GM10248 (cell line): ENCODE results near the gene DCTN2.

Source experiments
- CTCF ChIA-PET: fragments of 300-600 bp; sonication (Branson Sonifier 250); formaldehyde crosslinking; extraction: SDS; loops from one replicate; lab custom pipeline; 2021; ENCODE audit warnings: antibody characterized with exemption; lab: Yijun Ruan, JAX
- POLR2A ChIA-PET: fragments of 350-650 bp; sonication (Branson Sonifier 250); formaldehyde crosslinking; extraction: SDS; loops from one replicate; lab custom pipeline; 2020; ENCODE audit warnings: antibody characterized with exemption; lab: Yijun Ruan, JAX
- DNase-seq: peaks from one replicate; pipeline ENCODE4 v3.0.0; 2012; ENCODE audit errors: extremely low spot score
- TF ChIP-seq, protein P1 (sequence below): IDR thresholded peaks from 2 replicates; pipeline ENCODE4 v1.5.1; 2012; ENCODE audit warnings: mild to moderate bottlenecking, low read depth; ENCODE audit errors: extremely low read depth, missing control alignments, control extremely low read depth

Gene DCTN2

GRCh38 chr12:57560516-57560915 lies 13.5 kb upstream of the DCTN2 start:
- POLR2A ChIA-PET = no interaction called here
- no peak for DNase-seq
- CTCF ChIA-PET = interaction anchor here (0.9 to 2.3 kb wide), 3 partner anchors 23 to 60 kb away, joined by 3 to 9 read pairs (median 4); no protein-coding TSS in a partner anchor
- TF ChIP-seq, protein P1, sequence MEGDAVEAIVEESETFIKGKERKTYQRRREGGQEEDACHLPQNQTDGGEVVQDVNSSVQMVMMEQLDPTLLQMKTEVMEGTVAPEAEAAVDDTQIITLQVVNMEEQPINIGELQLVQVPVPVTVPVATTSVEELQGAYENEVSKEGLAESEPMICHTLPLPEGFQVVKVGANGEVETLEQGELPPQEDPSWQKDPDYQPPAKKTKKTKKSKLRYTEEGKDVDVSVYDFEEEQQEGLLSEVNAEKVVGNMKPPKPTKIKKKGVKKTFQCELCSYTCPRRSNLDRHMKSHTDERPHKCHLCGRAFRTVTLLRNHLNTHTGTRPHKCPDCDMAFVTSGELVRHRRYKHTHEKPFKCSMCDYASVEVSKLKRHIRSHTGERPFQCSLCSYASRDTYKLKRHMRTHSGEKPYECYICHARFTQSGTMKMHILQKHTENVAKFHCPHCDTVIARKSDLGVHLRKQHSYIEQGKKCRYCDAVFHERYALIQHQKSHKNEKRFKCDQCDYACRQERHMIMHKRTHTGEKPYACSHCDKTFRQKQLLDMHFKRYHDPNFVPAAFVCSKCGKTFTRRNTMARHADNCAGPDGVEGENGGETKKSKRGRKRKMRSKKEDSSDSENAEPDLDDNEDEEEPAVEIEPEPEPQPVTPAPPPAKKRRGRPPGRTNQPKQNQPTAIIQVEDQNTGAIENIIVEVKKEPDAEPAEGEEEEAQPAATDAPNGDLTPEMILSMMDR = no peak

- ChIA-PET POLR2A (no interaction called here), CTCF (interaction anchor here (1.0 to 1.9 kb wide), 2 partner anchors 24 to 34 kb away, joined by 3 to 4 read pairs; no protein-coding TSS in a partner anchor)
- TF ChIP-seq, protein P1 = no peak
- DNase-seq = no peak
Measured at GRCh38 chr12:57558864-57559263, 11.9 kb upstream of the DCTN2 start.

GRCh38 chr12:57554897-57555296 lies 7.9 kb upstream of the DCTN2 start:
- ChIA-PET POLR2A (no interaction called here), CTCF (interaction anchor here (4.1 kb wide), 1 partner anchor 28 kb away, joined by 27 read pairs; no protein-coding TSS in a partner anchor)
- no peak for DNase-seq
- TF ChIP-seq, protein P1 = no peak

GRCh38 chr12:57554453-57554852 lies 7.5 kb upstream of the DCTN2 start:
- TF ChIP-seq, protein P1 = no peak
- DNase-seq = no peak
- CTCF ChIA-PET = interaction anchor here (4.1 kb wide), 1 partner anchor 29 kb away, joined by 27 read pairs; no protein-coding TSS in a partner anchor
- POLR2A ChIA-PET = no interaction called here

- DNase-seq = no peak
- ChIA-PET POLR2A (no interaction called here), CTCF (interaction anchor here (1.1 to 4.1 kb wide), 3 partner anchors 27 to 79 kb away, joined by 3 to 27 read pairs (median 4); partner anchors contain the start of gene B4GALNT1)
- TF ChIP-seq, protein P1 = no peak
Measured at GRCh38 chr12:57553343-57554202, 6.6 kb upstream of the DCTN2 start.

DNA sequence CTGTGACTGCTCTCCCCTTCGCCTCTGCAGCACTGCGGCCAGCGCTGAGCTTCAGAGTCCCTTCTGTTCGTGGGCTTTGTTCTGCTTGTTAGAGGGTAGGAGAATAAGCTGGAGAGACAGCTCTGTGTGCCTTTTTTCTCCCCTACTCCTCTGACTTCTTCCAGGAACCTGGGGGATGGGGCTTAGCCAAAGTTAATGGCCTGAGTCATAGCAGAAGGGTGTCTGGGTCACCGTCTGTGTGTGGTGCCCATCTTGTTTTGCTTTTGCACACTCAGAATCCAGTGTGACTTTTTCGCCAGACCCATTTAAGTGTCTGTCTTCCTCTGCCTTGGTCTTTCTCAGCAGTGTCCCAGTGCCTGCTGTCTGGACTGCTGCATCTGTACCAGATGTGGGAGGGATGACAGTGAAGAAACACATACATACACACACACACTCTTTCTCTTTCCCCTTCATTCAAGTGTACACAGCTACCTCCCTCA lies 5.9 kb upstream of the DCTN2 start:
- TF ChIP-seq, protein P1 = no peak
- DNase-seq = no peak
- ChIA-PET POLR2A (no interaction called here), CTCF (interaction anchor here (0.7 to 4.1 kb wide), 4 partner anchors 18 to 80 kb away, joined by 3 to 27 read pairs (median 4); partner anchors contain the start of gene B4GALNT1)
